C4-2B (cell line): Measurements from ENCODE around the gene MAP3K7.

Experiments used
- H3K27ac ChIP-seq: fragments of 450-650 bp; 2 replicates; pipeline ENCODE4 v1.5.1; 2017
- ZFX ChIP-seq: fragments of 450-650 bp; IDR thresholded peaks from 2 replicates; pipeline ENCODE4 v1.6.1; 2017
- TF ChIP-seq, protein P1 (sequence below): fragments of 450-650 bp; conservative IDR thresholded peaks from 2 replicates; pipeline ENCODE4 v1.5.1; 2017; ENCODE audit warnings: mild to moderate bottlenecking

MAP3K7 gene

DNA sequence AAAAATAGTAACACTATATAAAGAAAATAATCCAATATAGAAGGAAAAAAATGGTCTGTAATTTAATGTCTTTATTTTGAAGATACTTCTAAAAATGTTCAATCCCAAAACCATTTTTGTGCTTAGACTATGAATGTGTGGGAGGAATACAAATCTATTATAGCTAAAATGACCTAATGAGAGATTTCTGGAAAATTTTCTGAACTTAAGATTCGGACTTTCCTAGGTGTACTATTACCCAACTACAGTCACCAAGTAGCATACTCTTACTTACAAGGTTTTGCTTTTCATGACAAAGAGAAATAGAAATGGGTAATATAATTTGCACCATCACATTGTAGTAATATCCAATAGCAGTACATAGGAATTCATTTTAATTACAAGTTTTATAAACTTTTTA is 29.9 kb downstream of the MAP3K7 start:
- no peak overlapping the region for H3K27ac ChIP-seq
- TF ChIP-seq, protein P1, sequence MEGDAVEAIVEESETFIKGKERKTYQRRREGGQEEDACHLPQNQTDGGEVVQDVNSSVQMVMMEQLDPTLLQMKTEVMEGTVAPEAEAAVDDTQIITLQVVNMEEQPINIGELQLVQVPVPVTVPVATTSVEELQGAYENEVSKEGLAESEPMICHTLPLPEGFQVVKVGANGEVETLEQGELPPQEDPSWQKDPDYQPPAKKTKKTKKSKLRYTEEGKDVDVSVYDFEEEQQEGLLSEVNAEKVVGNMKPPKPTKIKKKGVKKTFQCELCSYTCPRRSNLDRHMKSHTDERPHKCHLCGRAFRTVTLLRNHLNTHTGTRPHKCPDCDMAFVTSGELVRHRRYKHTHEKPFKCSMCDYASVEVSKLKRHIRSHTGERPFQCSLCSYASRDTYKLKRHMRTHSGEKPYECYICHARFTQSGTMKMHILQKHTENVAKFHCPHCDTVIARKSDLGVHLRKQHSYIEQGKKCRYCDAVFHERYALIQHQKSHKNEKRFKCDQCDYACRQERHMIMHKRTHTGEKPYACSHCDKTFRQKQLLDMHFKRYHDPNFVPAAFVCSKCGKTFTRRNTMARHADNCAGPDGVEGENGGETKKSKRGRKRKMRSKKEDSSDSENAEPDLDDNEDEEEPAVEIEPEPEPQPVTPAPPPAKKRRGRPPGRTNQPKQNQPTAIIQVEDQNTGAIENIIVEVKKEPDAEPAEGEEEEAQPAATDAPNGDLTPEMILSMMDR: no peak
- no peak for TF ChIP-seq ZFX

DNA sequence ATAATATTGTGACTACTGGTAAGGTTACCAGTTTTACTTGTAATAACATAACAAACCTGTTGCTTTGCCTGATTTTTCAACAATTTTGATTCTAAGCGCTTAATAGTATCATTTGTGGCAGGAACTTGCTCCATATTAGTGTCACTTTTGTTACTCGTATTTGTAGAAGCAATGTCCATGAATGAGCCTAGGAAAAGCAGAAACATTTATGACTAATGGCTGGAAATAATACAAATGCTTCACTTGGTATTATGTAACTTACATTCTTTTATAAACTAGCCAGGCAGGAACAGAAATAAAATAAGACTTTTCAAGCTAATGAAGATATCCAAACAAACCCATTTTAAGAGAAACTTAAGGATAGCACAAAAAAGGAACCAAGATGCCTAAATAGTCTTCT is 38.9 kb downstream of the MAP3K7 start:
- no peak overlapping the region for H3K27ac ChIP-seq
- TF ChIP-seq, protein P1: no peak
- TF ChIP-seq ZFX: no peak

DNA sequence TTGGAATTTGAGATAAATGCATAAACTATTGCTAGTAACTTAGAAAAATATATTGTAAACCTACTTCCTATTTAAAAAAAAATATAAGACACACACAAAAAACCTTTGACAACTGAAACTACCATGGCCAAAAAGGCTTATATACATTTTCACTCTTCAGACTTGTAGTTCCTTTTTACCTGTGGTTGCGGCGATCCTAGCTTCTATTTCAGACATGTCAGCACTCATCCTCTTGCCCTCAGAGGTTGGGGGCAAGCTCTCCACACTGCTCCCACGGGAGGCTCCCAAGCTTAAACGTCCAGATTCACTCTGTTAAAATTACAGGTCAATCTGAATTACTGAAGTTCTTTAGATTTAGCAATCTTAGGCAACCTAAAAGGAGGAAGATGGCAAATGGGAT is 39.8 kb downstream of the MAP3K7 start:
- no peak overlapping the region for H3K27ac ChIP-seq
- no peak for TF ChIP-seq ZFX
- TF ChIP-seq, protein P1: no peak

- H3K27ac ChIP-seq: no peak overlapping the region
- no peak for TF ChIP-seq ZFX
- TF ChIP-seq, protein P1: no peak
Measured at GRCh38 chr6:90545448-90545847, 41.4 kb downstream of the MAP3K7 start.

DNA sequence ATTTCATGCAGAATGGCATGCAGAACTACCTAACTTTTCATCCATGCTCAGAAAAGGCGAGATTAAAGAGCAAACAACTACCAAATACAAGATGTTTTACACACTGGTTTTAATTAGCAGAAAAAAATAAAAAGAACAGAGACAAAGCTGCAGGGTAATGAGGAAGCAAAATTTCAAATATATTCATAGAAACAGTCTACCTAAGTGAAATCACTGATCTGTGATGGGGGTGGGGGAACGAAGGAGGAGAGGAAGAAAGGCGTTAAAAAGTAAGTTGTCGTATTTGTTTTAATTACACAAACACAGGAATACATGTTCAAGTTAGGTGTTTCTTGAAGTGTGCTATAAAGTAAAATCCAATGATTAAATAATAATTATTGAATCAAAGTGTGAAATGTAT is 42.1 kb downstream of the MAP3K7 start:
- no peak overlapping the region for H3K27ac ChIP-seq
- TF ChIP-seq, protein P1: no peak
- TF ChIP-seq ZFX: no peak

DNA sequence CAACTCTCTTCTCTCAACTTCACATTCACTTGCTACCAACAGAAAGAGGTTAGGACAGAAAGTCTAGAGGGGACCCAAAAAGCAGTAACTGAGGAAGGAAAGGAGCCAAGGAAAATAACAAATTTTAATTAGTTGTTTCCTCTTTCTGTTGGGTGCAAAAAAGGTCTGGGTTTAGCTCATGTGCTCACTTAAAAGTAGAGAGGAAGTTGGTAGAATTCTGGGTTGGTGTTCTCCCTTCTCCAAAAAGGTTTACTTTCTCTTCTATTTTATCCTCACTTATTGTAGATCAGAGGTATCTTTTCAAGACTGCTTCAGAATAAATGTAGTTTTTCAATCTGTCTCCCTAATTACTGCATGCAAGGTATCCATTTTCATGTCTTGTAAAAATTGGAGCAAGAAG is 42.8 kb downstream of the MAP3K7 start:
- TF ChIP-seq, protein P1: no peak
- TF ChIP-seq ZFX: no peak
- no peak overlapping the region for H3K27ac ChIP-seq

GRCh38 chr6:90541221-90541620 is 45.7 kb downstream of the MAP3K7 start:
- H3K27ac ChIP-seq: no peak overlapping the region
- TF ChIP-seq ZFX: no peak
- TF ChIP-seq, protein P1: no peak
